Panc1 (cell line): ENCODE results near the gene NOS1AP. TPM values are rescaled to one million over a fixed set of nuclear protein-coding genes. Genes with fewer than 3 reads are reported as not detected.
A peak's percentile ranks its signal among the peaks of the same experiment; 100 is the strongest.

Source experiments
- ATAC-seq: fragments of 200-7000 bp; cut with Tn5 transposase; 2 replicates; pipeline ENCODE4 v1.9.1; 2020; ENCODE audit warnings: mild to moderate bottlenecking, moderate library complexity
- BruUV-seq: library from RNA; stranded (reverse); fragments of 400-500 nt; replicated peaks from 2 replicates; lab custom pipeline; 2021; lab: Mats Ljungman, UMichigan
- CTCF ChIA-PET: fragments of 300-600 bp; sonication (Branson Sonifier 250); formaldehyde crosslinking; loops from one replicate; lab custom pipeline; 2022; ENCODE audit warnings: antibody characterized with exemption; lab: Charles Lee
- POLR2A ChIA-PET: fragments of 300-600 bp; sonication (Branson Sonifier 250); formaldehyde crosslinking; loops from one replicate; lab custom pipeline; 2022; ENCODE audit warnings: antibody characterized with exemption; lab: Charles Lee
- DNase-seq: peaks from one replicate; pipeline ENCODE4 v3.0.0-alpha.2; 2010; ENCODE audit warnings: low read depth, low spot score
- H3K27ac ChIP-seq: 2 replicates; pipeline ENCODE4 v1.5.1; 2011; ENCODE audit warnings: mild to moderate bottlenecking, low read length, inconsistent platforms
- H3K27me3 ChIP-seq: fragments of 200-500 bp; sonication (Bioruptor generic); 2 replicates; pipeline ENCODE4 v1.6.0; 2014; ENCODE audit warnings: low read length, inconsistent platforms; ENCODE audit not compliant: control insufficient read depth, insufficient read depth
- H3K36me3 ChIP-seq: fragments of 200-500 bp; sonication (Bioruptor generic); 2 replicates; pipeline ENCODE4 v1.5.1; 2014; ENCODE audit warnings: inconsistent platforms, mild to moderate bottlenecking, low read length, moderate library complexity; ENCODE audit not compliant: control insufficient read depth, insufficient read depth
- H3K4me1 ChIP-seq: 2 replicates; pipeline ENCODE4 v1.5.1; 2011; ENCODE audit warnings: inconsistent platforms, mild to moderate bottlenecking, low read length, moderate library complexity; ENCODE audit not compliant: control insufficient read depth, insufficient read depth
- H3K4me3 ChIP-seq, 2 experiments: 2 replicates each; pipeline ENCODE4 v1.5.1; 2011 to 2012; ENCODE audit warnings: low read depth in 2 of 2, low read length in 2 of 2, mild to moderate bottlenecking in 2 of 2, inconsistent platforms in 1 of 2, moderate library complexity in 1 of 2
- H3K9me3 ChIP-seq: fragments of 200-500 bp; sonication (Bioruptor generic); 2 replicates; pipeline ENCODE4 v1.5.1; 2014; ENCODE audit warnings: low read depth, mild to moderate bottlenecking, inconsistent platforms, low read length, moderate library complexity; ENCODE audit not compliant: control insufficient read depth, insufficient read depth
- POLR2AphosphoS5 ChIP-seq: IDR thresholded peaks from 2 replicates; pipeline ENCODE4 v1.6.1; 2012; ENCODE audit warnings: mild to moderate bottlenecking, low read depth, low read length, moderate library complexity
- SIN3A ChIP-seq: IDR thresholded peaks from 2 replicates; pipeline ENCODE4 v1.6.1; 2012; ENCODE audit warnings: low read depth, mild to moderate bottlenecking, low read length, moderate library complexity, borderline replicate concordance; ENCODE audit not compliant: insufficient read depth
- TCF7L2 ChIP-seq: IDR thresholded peaks from 2 replicates; pipeline ENCODE4 v1.6.1; 2011; ENCODE audit warnings: mild to moderate bottlenecking, low read depth, low read length, inconsistent platforms
- in situ Hi-C: cut with HindIII; loops from 2 replicates; pipeline ENCODE4 v1.10.0; 2016; ENCODE audit warnings: low sequenced_read_pairs, low pct_unique_long_range_greater_than_20kb
- intact Hi-C: fragments of 100-400 bp; cut with micrococcal nuclease; formaldehyde crosslinking; loops from one replicate; pipeline ENCODE4 v1.10.0; 2022; ENCODE audit not compliant: unreplicated experiment
- total RNA-seq: library from RNA; stranded (reverse); gene quantifications from one replicate; pipeline ENCODE4 v1.2.1, GENCODE V29; 2021; ENCODE audit not compliant: unreplicated experiment
- TF ChIP-seq, protein P1 (sequence below): fragments of 450-650 bp; IDR thresholded peaks from 2 replicates; pipeline ENCODE4 v1.5.1; 2017; ENCODE audit warnings: mild to moderate bottlenecking
- TF ChIP-seq, protein P2 (sequence below), 2 experiments: IDR thresholded peaks; 2 replicates each; pipeline ENCODE4 v1.6.1; 2011 to 2012; ENCODE audit warnings: low read depth in 2 of 2, control low read depth in 1 of 2, low read length in 1 of 2, mild to moderate bottlenecking in 1 of 2, moderate library complexity in 1 of 2; ENCODE audit not compliant: insufficient read depth in 1 of 2

Gene NOS1AP
- total RNA-seq, 1 experiment from 2014 or later, result 27.9 TPM

DNA sequence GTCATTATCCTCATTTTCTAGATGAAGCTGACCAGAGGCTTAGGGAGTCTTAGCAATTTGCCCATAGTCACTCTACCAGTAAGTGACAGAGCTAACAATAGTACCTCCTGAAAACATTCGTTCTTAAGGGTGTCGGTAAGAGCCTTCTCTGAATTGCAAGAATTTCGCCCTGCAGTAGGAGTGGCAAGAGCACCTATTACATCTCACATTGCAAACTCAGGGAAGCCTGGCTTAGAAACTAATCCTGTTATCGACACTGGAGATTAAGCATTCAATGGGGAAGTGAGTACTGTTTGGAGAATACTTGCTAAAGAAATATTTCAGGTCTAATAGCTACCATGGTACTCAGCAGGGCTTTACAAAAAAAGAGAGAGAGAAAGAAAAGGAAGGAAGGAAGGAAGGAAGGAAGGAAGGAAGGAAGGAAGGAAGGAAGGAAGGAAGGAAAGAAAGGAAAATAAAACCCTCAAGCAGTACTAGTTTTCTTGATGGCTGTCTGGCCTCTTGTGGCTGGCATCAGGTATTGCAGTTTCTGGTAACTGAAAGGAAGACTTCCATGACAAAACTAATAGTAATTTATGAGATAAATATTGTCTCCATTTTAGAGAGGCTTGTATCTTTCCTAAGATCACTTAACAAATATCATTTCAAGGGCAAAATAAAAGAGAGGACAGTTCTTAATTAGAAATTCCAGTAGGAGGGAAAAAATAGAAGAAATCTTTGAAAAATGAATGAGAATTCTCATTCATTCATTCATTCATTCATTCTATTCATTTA, 322.5 kb downstream of the NOS1AP start:
- DNase-seq (peak; percentile 22), ATAC-seq (peak; percentile 66)
- H3K27me3 ChIP-seq, result peaks cover 8% of the 10 kb centered on the region; the same call in 1 of the 2 replicates
- TF ChIP-seq, protein P1, sequence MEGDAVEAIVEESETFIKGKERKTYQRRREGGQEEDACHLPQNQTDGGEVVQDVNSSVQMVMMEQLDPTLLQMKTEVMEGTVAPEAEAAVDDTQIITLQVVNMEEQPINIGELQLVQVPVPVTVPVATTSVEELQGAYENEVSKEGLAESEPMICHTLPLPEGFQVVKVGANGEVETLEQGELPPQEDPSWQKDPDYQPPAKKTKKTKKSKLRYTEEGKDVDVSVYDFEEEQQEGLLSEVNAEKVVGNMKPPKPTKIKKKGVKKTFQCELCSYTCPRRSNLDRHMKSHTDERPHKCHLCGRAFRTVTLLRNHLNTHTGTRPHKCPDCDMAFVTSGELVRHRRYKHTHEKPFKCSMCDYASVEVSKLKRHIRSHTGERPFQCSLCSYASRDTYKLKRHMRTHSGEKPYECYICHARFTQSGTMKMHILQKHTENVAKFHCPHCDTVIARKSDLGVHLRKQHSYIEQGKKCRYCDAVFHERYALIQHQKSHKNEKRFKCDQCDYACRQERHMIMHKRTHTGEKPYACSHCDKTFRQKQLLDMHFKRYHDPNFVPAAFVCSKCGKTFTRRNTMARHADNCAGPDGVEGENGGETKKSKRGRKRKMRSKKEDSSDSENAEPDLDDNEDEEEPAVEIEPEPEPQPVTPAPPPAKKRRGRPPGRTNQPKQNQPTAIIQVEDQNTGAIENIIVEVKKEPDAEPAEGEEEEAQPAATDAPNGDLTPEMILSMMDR, result peak; percentile 86
- TF ChIP-seq, protein P2, sequence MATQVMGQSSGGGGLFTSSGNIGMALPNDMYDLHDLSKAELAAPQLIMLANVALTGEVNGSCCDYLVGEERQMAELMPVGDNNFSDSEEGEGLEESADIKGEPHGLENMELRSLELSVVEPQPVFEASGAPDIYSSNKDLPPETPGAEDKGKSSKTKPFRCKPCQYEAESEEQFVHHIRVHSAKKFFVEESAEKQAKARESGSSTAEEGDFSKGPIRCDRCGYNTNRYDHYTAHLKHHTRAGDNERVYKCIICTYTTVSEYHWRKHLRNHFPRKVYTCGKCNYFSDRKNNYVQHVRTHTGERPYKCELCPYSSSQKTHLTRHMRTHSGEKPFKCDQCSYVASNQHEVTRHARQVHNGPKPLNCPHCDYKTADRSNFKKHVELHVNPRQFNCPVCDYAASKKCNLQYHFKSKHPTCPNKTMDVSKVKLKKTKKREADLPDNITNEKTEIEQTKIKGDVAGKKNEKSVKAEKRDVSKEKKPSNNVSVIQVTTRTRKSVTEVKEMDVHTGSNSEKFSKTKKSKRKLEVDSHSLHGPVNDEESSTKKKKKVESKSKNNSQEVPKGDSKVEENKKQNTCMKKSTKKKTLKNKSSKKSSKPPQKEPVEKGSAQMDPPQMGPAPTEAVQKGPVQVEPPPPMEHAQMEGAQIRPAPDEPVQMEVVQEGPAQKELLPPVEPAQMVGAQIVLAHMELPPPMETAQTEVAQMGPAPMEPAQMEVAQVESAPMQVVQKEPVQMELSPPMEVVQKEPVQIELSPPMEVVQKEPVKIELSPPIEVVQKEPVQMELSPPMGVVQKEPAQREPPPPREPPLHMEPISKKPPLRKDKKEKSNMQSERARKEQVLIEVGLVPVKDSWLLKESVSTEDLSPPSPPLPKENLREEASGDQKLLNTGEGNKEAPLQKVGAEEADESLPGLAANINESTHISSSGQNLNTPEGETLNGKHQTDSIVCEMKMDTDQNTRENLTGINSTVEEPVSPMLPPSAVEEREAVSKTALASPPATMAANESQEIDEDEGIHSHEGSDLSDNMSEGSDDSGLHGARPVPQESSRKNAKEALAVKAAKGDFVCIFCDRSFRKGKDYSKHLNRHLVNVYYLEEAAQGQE (IDR thresholded peaks at IDR 0.05; ENCODE audit: insufficient read depth in 1 of 2, low read depth in 2 of 2, low read length in 1 of 2), result no peak
- intact Hi-C loops (loop anchor here (1.0 to 10.0 kb wide), 2 partner anchors 337 to 627 kb away; partner anchors contain the start of gene ATF6), in situ Hi-C loops (no loop called here)
- peaks cover 22% of the 10 kb centered on the region for H3K4me1 ChIP-seq
- H3K4me3 ChIP-seq, result no peak overlapping the region
- peak overlapping the region; percentile 76 for H3K27ac ChIP-seq
- no peaks in the 10 kb centered on the region; the same call in 1 of the 2 replicates for H3K36me3 ChIP-seq
- ChIA-PET POLR2A (no interaction called here), CTCF (interaction anchor here (0.6 to 0.9 kb wide), 5 partner anchors 10 to 598 kb away, joined by 3 to 9 read pairs (median 3); no protein-coding TSS in a partner anchor)
- H3K9me3 ChIP-seq, result no peaks in the 10 kb centered on the region
- BruUV-seq, result no TSS peak

DNA sequence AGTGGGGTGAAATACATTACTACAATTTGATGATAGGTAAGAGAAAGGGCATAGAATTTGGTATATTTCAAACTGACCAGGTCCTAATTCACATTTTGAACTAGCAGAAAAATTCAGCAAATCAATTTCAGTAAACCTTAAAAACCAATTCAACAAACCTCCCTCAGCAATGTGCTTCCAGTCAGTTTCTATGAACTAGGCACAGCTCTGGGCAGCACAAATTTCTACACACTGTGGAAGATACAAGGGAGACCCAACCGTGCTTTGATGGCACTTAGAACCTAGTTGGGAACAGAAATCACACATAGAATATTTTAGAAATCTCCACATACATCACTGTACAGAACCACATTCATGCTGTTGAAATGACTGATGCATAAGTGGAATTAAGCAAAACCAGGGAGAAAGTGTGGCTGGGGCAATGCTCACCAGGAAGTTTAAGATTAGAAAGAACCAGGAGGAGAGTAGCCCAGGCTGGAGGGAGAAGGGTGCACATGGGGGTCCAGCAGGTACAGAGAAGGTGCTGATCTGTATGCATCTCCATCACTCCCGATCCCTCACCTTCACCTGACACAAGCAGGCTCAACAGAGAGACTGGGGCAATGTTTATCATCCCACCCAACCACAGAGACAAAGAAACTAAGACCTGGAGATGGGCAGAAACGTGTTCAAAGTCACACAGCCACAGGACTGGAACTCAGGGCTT, 326.9 kb downstream of the NOS1AP start:
- Histone ChIP-seq H3K27ac (no peak overlapping the region), H3K4me3 (no peak overlapping the region), H3K36me3 (no peaks in the 10 kb centered on the region; the same call in 1 of the 2 replicates), H3K9me3 (no peaks in the 10 kb centered on the region), H3K4me1 (peaks cover 6% of the 10 kb centered on the region), H3K27me3 (peaks cover 8% of the 10 kb centered on the region; the same call in 1 of the 2 replicates)
- in situ Hi-C loops, result no loop called here
- ATAC-seq, result no peak
- BruUV-seq, result no TSS peak
- no peak for TF ChIP-seq SIN3A
- TF ChIP-seq TCF7L2, result no peak
- TF ChIP-seq, protein P2 (IDR thresholded peaks at IDR 0.05; ENCODE audit: insufficient read depth in 1 of 2, low read depth in 2 of 2, low read length in 1 of 2), result no peak
- no peak for TF ChIP-seq POLR2AphosphoS5
- no peak for DNase-seq
- CTCF ChIA-PET, result no interaction called here
- intact Hi-C loops, result loop anchor here (10.0 kb wide), 1 partner anchor 632 kb away; the partner anchor contains the start of gene ATF6
- POLR2A ChIA-PET, result no interaction called here
